CD4-positive, alpha-beta T cell treated with Interleukin-12 subunit alpha and Interleukin-12 subunit beta, for 1 hour (primary cell): ENCODE data around the gene METRN.

ENCODE experiments used
- DNase-seq: peaks from one replicate; pipeline ENCODE4 v3.0.0-alpha.2; 2020

The METRN gene

DNA sequence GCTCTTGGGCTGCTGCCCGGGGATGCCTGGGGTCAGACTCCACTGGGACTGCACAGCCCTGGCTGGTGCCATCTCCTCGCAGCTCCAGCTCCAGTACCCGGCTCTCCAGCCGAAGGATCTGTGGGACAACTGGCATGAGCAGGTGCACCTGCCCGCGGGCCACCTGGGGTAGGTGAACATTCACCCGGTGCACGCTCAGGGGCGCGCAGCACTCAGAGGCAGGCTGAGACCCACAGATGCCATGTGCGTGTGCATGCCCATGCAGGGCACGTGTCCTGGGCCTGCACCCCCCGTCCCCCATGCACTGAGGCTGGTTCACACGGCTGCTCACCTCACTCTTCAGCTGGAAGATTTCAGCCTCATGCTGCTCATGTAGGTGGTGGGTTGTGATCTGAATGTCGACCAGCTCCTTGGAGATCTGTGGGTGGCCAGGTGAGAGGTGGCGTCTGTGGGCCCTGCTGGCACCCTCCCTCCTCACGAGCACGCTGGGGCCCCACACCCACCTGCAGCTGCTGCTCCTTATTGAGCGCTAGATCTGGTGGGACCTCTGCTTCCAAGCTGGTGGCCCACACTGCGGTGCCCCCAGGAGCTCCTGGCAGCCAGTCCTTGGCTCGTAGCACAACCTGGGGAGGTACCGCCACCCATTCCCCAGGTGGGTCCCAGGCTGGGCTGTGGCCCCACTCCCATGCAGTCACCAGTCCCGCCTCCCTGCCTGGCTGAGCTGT is 10.7 kb downstream of the METRN start:
- DNase-seq = no peak

DNA sequence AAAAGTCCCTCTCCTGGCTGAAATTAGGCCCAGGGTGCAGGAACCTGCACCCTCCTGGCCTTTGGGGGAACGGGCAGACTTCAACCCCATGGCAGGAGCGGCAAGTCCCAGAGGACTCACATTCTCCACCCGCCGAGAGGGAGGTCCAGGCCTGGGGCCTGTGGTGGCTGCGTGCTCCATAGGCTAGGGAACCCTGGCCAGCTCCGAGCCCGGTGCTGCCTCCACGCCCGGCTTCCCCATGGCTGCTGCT is 11.2 kb downstream of the METRN start:
- DNase-seq = no peak

DNA sequence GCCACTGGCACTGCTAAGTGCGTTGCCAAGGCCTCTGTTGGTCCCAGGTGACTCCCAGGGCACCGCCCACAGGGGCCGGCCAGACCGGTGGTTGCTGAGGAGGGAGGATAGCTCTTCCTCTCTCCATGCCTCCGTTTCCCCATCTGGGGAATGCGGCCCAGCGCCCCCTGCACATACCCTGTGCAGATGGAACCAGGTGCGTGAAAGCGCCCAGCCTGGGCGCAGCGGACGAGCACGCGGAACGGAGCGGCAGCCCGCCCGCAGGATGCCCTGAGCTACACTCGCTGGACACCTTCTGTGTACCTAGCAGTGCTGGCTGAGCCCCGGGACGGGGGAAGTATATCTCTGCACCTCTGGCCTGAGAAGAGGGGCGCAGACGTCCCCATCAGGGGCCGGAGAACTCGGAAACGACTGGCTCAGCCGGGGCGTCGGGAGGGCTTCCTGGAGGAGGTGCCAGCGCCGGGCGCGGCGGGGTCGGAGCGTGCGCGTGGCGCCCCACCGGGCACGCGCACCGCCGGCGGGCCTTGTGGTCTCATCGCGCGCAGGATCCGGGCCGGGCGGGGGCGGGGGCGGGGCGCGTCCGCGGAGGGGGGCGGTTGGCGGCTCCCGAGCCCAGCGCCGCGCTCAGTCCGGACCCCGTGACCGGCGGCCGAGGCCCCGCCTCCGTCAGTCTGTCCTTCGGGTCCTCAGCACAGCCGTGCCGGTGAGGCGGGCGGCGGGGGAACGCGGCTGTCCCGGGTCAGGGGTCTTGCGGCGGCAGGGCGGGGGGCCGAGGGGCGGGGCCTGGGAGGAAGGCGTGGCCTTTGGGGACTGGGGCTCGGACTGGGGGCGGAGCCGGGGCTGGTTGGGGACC is 11.7 kb downstream of the METRN start, which contains the start of the genes CCDC78 and HAGHL:
CCDC78 (minus strand) TSS at position 6 of the 853 bp plus-strand sequence. CDS start 76 bp downstream, outside the sequence.
HAGHL (plus strand) TSS at position 669 of the 853 bp plus-strand sequence. CDS start 404 bp downstream, outside the sequence.
- DNase-seq = peak; percentile 76

DNA sequence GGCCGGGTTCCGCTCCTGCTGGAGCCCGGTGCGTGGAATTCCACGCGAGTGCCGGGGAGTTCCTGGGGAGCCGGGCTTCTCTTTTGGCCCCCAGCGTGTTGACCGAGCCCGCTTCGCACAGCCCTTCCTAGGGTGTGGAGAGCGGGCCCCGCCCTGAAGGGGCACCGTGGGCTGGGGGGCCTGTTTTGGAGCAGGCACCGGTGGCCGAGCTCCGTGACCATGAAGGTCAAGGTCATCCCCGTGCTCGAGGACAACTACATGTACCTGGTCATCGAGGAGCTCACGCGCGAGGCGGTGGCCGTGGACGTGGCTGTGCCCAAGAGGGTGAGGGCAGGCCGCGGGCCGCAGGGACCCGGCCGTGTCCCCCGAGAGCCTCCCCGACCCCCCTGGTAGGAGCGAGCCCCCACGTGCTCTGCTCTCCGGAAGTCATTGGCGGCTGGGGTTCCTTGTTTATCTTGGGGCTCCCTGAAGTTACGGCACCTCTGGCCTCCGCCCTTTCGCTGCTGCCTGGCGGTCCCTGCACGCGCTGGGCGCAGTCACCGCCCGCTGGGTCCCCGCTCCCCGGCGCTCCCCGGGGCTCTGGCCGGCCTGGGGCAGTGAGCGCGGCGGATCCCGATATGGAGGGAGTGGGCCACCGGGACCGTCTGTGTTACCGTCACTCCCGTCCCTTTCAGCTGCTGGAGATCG is 12.5 kb downstream of the METRN start:
- peak; percentile 40 for DNase-seq

DNA sequence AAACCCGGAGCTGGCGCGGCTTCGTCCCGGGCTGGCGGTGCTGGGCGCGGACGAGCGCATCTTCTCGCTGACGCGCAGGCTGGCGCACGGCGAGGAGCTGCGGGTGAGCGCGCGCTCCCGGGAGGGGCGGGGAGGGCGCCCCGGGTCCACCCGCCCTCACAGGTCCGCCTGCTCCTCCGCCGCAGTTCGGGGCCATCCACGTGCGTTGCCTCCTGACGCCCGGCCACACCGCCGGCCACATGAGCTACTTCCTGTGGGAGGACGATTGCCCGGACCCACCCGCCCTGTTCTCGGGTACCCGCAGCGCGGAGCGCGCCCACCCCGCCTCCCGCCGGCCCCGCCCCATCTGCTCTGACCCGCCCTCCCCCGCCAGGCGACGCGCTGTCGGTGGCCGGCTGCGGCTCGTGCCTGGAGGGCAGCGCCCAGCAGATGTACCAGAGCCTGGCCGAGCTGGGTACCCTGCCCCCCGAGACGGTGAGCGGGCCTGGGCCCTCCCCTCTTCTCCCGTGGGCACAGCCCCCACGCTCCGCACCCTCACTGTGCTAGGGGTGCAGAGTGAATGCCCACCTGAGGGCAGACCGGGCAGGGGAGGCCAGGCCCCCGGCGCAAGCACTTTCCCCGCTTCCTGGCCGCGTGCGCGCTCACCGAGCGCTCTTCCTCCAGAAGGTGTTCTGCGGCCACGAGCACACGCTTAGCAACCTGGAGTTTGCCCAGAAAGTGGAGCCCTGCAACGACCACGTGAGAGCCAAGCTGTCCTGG is 13.4 kb downstream of the METRN start:
- peak; percentile 75 for DNase-seq

DNA sequence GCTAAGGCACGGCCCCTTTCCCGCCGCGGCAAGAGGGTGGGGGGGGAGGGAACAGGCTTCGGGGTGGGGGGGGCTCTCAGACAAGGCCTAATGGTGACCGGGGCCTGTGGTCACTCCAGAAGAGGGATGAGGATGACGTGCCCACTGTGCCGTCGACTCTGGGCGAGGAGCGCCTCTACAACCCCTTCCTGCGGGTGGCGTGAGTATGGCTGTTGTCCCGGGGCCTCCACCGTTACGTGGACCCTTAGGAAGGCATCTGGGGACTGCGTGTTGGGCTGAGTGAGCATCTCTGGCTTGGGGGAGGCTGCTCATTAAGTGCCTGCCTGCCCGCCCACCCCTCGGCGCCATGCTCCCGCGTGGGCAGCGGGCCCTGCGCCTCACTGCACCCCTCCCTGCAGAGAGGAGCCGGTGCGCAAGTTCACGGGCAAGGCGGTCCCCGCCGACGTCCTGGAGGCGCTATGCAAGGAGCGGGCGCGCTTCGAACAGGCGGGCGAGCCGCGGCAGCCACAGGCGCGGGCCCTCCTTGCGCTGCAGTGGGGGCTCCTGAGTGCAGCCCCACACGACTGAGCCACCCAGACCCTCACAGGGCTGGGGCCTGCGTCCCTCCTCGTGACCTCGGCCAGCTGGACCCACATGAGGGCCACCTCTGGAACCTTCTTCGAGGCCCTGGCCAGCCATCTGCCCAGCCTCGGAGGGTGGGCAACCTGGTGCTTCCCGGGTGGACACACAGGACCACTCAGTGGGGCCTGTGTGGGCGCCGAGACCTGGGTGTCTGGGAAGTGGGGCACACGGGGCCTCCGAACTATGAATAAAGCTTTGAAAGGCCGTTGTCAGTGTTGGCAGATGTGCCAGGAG is 14.2 kb downstream of the METRN start:
- DNase-seq = no peak

DNA sequence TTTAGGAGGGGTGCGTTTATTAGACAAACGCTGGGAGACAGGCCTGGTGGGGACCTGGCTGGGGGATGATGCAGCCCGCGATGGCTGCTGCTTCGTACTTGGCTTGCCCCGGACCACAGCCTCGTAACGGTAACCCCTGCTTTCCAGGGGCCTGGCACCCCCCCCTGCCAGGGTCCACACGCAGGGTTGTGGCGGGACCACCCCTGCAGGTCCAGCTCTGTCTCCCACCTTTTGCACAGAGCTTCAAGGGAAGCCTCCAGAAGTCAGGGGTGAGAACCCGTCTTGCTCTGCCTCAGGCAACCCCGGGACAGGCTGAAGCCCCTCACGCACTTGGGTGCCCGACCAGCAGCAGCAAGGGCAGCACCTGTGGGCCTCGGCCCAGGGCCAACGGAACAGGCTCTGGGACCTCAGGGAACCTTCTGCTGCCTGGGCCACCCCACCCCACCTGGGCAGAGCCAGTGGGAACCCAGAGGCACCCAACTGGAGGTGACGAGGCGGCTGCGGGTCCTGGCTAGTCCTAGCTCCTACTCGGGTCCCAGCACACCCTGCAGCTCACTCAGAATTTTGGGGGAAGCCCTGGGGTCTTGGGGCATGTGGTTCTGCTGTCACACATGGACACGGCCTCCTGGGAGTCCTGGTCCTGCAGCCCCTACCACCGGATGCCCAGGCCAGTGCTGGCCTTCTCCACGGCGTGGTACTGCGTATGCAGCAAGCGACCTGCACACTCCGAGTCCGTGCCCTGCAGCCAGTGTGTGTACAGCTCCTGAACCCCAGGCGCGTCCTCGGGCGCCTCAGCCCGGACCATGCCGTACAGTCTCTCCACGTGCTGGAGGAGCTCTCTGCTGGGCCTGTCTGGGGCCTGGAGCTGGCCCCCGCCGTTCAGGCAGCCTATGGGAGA is 15.1 kb downstream of the METRN start:
- no peak for DNase-seq

DNA sequence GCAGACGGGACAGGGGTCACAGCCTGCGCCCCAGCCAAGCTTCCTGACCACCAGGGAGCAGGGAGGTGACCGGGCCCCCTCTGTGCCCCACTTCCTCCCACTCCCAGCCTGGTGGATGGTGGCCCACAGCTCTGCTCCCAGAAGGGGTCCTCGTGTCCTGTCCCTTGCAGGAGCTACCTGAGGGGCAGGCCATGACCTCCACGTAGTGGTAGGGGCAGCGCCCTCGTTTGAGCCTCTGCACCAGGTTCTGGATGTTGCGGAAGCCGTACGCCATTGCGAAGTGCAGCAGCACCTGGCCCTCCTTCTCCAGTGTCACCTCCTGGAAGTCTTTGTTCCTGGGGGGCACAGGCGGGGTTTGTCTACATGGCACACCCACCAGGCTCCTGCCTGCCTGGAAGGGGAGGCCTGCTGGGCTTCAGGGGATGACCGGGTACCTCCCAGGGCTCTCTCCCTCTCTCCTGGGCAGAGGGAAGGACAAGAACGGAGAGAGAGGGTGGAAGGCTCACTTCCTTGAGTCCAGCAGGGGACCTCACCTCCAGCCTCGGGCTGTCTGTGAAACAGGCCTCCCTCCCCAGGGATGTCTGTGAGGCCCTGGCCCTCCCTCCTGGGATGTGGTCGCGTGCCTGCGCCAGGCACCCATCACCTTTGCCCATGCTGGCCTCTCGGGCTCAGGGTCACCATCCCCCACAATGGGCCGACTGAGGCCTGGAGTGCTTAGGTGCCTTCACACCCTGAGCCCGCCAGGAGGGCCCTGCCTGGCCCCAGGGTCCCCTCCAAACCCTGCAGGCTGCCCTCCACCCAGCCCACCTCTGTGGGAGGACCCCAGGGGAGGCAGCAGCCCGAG is 16.0 kb downstream of the METRN start:
- no peak for DNase-seq

DNA sequence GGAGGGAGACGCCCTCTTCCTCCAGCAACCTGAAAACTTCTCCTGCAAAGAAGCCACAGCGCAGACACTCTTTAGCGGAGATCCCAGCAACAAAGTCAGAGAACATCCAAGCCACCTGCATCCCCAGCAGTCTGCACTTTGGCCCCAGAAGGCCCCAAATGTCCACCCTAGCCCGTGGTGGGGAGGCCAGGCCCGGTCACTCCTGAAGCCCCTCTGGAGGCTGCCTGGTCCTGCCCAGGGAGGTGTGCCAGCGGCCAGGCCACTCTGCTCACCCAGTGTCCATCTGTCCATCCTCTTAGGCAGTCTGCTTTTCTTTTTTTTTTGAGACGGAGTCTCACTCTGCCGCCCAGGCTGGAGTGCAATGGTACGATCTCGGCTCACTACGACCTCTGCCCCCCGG is 17.4 kb downstream of the METRN start:
- DNase-seq = no peak

DNA sequence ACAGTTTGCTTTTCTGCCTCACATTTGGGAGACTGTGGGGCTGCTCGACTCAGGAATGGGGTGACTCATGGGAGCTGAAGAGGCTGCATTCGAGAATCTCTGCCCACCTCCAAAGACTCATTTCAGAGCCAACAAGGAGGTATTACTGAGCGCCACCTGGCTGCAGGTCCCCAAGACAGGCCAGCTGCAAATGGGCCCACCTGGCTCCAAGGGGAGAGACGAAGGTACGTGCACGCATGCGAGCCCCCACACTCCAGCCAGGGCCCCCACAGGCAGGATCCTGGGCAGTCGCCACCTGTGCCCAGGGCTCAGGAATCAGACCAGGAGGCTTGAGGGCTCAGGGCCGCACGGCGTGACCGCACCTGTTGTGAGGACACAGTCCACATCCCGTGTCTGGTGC is 18.0 kb downstream of the METRN start:
- DNase-seq = no peak

DNA sequence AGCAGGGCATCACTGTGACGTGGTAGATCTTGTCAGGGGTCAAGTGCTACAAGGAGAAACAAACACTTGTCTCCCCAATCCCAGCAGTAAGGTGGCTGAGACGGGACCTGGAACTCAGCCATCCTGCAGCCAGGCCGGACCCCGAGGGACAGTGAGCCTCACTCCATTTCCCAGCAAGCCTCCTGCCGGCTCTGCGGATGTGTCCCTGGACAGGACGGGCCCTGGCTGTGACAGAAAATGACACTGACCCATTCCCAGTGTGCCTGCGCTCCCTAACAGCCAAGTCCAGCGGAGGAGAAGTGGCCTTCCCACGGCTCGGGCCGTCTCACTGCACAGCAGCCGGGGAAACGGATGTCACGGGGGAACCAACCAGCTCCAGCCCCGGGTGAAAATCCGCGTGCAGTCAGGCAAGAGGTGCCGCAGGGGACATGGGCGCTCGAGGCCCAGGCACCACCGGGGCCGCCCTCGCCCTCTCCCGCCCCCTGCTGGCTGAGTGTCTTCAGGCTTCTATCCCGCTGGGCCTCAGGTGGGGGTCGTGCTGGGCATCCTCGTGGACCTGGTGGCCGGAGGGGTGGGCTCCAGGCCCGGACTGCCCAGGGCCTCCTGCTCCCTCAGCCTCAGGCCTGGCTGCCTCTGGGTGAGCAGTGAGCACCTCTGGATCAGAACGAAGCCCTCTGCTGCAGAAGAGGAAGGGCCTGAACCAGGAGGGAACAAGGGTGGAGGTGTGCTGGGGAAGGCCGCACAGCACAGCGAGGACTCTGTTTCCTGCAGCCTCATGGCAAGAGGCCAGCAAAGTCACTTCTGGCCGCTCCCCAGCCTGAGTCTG is 18.7 kb downstream of the METRN start:
- no peak for DNase-seq

DNA sequence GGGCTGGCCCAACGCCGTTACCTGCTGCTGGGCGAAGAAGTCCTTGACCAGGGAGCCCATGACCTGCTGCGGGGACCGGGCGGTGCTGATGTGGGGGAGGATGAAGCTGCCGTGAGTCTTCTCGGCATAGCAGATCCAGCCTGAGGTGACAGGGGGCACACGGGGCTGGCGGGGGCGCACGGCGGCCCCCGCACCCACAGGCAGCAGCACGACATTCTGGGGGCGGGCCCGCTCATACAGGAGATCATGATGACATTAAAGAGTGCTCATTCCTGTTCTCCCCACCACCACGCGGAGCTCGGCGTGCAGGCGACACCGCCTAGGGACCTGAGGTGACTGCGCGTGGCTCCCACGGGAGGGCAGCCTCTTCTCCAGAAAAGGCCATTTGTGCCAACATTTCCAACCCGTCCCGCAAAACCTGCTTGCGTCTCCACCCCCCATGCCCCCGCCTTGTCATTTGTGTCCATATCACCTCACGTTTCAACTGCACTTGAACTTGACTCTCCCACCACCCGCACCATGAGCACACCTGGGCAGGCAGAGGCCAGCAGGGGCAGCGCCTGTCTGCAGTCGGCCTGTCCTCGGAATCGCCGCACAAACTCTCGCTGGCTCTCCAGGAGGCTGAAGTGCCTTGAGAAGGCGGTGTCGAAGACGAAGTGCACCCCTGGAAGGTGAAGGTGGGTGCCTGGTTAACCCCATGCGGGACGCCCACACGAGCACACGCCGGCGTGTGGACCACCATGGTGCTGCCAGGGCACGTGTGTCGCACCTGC is 19.5 kb downstream of the METRN start:
- DNase-seq = no peak

DNA sequence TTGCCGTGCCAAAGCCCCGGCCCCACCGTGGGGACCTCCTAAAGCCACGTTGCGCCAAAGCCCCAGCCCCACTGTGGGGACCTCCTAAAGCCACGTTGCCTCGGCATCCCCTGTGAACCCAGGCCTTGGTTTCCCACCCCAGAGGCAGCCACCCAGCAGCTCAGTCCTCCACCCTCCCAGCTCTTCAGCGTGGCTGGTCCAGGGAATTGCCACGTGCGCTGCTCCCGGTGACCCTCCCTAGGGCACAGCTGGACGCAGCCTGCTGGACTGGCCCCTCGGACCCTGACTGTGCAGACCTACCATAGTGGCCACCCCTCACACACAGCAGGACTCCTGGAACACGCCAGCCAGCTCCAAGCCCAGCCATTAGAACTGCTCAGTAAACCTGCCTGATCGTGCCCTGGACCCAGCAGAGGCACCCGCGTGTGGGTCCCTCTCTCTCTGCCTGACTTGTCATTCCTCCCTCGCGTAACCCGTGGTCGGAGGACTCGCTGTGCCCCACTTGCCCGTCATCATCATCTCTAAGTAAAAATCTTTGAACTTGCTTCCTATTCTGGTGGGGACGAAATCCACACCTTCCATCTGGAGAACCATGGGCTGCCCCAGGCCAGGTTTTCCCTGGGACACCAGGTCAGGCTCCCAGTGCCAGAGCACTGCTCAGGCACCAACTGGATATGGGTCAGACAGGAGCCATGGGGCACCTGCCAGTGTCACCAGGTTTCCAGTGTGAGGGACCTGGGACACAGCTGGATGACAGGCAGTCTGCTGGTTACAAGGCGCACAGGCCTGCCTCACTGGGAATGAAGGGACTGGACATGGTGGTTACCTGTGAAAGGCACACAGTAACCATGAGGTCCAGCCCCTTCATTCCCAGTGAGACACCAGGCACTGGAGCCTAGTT is 20.3 kb downstream of the METRN start:
- DNase-seq = no peak

DNA sequence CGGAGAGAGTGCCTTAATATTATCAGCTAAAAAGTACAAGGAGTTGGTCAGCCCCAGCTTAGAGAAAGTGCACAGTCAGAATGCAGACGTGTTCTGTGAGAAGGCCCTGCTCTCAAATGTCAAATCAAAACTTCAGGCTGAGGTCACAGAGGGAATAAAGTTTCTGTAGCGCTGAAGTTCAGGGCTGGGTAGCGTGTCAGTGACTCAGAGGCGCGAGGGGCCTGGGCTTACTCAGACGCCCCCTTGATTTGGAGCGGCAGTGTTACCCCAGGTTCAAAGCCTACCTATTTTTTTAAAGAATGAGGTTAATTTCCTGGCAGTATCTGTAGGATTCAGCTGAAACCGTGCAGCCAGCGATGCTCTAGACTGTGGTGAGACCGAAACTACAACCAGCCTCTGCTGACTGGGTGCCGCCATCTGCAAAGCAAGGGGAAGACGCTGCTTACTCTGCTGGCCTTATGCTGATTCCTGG is 21.1 kb downstream of the METRN start:
- DNase-seq = no peak

DNA sequence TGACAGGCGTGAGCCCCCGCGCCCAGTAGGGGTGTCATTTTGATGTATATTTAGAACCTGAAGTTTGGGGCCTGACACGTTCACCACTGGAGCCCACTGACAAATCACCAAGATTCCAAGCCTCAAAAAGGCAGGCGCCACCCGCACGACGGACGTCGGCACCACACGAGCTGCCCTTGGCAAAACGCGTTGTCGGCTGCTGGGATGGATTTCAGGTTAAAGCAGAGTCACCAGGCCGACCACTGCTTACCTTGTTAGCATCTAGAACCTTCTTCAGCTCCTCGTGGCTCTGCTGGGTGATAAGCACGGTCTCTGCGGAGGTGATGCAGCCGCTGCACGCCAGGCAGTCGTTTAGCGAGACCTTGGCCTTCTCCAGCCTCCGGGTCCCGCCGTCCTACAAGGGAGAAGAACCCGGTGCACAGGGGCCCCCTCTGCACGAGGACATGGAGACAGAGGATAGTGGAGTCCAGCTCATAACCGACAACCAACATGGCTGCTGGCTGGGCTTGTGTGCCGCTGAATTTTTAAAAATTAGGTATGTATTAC is 22.1 kb downstream of the METRN start:
- no peak for DNase-seq
